Fibroblast of skin of scalp (primary cell): Measurements from ENCODE around the gene FAM117A.
"Not testable (repeated sequence)": the region's sequence is repeated elsewhere in the genome, so short reads cannot be mapped to it uniquely, and the experiment has no call there.

ENCODE experiments used
- DNase-seq: peaks from one replicate; pipeline ENCODE4 v3.0.0-alpha.2; 2013

FAM117A gene

DNA sequence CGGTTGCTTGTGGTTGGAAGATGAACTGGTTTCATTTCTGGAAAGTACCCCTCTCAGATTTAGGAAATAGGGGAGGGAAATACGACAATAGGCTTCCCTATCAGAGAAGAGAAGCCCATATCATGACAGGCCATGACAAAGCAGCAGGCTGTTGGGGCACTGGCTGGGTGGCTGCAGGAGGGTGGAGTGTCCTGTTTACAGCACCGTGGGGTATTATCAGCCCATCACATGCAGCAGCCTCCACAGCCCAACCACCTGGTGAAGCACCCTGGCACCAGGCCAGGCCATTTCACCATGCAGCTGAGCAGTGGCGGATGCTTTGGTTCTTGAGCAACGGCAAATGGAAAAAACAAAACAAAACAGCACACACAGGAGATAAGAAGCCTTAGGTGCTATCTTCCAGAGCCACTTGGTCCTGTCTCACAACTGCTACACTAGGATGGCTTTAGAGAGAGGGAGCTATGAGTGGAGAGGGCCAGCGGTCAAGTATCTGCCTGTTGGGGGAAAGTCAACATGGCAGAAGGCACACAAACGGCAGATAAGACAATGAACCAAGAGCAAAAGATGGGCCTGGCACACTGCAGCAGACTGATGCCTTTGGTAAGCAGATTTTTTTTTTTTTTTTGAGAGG, 24.2 kb downstream of the FAM117A start:
- DNase-seq: no peak

DNA sequence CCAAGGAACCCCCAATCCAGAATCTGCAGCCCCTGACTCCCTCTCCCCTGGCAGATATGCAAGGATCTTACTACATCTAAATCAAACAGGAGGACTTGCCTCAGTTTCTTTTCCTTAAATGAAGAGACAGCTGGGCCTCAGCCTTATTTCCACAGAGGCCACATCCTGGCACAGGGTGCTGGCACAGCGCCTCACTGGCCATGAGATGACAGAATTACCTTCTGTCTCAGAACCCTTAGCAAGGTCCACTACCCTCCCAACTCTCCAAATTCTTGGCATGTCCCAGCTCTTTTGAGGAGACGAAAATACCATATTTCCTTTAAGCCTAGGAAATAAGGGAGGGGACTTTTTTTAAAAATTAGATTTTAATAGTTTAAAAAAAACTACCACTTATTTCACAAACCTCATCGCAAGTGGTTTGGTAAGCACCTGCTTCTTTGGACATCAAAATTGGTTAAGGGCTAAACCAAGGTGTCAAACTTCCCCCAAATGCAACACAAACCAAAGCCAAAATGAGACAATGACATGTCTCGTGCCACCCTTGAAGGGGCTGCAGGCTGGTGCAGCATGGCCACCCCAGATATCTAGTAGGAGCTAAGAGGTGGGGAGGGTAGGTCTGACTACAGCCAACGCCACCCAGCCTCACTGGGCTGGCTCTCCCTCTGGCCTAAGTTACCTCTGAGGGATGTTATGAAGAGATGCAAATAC, 25.3 kb downstream of the FAM117A start:
- no peak for DNase-seq

DNA sequence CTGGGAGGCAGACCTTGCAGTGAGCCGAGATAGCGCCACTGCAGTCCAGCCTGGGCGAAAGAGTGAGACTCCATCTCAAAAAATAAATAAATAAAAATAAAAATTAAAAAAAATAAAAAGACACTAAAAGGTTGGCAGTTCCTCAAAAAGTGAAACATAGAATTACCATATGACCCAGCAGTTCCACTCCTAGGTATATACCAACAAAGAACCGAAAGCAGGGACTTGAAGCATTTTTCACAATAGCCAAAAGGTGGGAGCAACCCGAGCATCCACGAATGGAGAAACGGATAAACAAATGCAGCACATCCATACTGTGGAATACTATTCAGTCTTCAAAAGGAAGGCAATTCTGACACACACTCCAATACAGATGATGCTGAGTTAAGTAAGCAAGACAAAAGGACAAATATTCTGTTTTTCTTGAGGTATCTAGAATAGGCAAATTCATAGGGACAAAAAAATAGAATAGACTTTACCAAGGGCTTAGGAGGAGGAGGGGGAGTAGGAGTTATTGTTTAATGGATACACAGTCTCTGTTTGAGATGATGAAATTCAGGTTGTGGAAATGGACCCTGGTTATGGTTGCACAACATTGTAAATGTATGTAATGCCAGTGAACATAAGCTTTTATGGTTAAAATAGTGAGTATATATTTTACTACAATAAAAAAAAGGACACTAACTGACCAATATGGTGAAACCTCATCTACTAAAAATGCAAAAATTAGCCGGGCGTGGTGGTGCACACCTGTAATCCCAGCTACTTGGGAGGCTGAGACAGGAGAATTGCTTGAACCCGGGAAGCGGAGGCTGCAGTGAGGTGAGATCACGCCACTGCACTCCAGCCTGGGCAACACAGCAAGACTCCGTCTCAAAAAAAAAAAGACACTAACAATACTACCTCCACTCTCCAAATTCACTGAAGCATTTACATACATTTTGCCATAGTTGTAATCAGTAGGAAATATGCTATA, 29.1 kb downstream of the FAM117A start:
- no peak for DNase-seq

DNA sequence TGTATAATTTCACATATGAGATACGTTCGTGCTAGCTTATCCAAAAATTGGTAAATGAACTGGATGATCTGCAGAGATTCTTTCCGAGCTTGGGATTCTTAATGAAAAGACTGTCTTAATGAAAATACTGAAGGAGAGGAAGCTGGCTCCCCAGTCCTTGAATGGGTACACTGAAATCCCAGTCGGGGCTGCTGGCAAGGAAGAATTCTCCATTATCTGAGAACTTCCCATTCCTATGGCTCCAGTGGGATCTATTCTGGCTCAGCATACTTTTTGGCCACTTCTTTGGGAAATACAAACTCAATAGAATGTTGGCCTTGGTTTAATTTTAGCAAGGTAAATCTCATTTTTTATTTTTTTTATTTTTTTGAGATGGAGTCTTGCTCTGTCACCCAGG, 32.5 kb downstream of the FAM117A start:
- no peak for DNase-seq

DNA sequence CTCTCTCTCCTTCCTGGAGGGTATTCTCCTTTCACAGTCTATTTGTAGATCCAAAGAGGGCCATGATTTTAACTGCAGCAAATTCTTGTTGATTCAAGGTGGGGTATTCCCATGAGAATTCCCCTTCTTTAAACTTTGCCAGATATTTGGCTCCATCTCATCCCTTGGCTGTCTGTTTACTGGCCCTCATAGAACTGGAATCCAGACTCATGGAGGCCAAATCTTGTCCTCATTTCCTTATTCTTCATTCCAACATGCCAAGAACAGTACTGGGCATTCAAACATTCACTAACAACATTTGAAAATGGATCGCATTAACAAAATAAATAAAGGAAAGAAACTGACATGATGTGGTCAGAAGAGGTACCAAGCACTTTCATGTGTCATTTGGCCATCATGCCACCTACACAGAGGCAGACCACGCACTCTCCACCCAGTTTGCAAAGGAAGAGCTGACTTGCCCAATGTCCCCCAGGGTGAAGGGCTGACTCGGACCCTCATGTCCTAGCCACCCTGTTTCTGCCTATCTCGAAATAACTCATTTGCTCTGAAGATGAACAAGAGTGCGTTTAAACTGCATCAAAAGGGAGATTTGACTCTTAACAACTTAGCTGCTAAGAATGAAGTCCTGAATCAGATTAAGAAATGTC, 33.0 kb downstream of the FAM117A start:
- DNase-seq: no peak

DNA sequence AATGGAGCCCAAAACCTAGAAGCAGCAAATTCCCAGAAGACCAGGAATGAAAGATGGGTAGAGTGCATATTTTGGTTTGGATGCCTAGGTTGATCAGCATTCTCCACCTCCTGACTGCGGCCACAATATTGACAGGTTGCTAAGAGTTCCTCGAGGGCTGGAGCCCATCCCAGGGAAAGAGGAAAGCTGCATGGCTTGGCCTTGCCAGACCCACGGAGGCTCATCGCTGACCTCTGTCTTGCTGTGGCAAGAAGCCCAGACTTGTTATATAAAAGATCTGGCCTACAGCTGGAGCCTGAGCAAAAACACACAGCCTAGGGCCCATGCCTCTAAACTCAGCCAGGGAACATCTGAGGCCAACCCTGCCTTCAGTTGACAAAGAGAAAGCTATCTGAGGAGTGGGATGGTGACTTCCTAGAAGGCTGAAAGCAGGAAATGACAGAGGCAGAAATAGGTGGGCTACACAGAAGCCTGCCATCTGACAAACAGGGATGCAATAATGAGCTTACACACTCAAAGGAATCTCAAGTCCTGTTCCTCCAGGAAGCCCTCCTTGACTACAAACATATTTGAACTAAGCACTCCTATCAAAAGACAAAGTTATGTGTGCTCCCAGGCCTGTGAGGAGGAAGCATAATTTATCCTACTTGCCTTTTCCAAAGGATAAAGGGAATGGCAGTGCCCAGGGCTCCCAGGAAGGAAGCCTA, 33.7 kb downstream of the FAM117A start:
- no peak for DNase-seq

DNA sequence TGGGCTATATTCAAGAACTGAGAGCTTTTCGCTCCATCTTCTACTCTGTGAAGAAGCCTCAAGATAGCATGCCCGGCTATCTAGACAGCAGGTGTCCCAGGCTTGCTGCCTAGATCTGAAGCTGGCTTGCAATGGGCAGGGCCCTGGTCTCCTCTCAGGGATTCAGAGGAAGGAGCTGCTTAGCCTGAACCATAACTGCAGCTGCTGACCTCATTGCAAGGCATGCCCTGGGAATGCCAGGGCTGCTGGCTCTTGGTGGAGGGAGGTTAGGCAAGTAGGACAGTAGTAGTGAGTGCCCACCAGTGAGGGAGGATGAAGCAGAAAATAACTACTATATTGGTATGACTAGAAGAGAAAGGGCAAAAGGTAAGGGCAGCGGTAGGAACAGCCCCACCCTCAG, 34.9 kb downstream of the FAM117A start:
- no peak for DNase-seq

DNA sequence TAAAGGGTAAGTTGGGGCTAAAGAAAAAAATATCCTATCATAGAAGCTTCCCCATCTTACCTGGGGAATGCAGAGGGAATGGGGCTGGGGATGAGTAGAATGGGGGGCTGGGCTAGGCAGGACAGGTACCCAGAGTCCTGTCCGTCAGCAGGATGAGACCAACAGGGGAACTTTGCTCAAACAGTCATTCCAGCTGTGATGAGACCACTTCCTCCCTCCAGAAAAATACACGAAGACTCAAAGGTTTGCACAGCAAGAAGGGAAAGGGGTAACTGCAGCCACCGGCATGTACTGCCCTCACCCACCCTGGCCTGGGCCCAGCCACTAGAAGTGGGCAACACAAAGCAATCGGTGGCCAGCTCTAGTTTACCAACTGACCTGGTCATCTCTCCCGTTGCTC, 35.5 kb downstream of the FAM117A start:
- DNase-seq: no peak

DNA sequence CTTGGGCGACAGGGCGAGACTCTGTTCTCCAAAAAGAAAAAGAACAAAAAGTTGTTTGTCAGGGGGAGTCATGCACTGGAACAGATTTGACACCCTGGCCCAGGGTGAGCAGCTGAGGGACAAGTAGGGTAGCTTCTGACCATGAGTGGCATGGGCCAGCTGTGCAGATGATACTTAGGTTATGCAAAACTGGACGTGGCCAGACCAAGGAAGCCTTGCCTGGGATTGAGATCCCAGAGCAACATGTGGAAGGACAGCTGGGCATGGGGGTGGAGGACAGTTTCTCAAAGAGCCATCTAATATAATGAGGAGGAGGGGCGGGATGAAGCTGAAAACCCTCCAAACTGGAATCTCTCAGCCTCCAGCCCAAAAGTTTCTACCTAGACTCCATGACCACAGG, 36.6 kb downstream of the FAM117A start:
- no peak for DNase-seq

DNA sequence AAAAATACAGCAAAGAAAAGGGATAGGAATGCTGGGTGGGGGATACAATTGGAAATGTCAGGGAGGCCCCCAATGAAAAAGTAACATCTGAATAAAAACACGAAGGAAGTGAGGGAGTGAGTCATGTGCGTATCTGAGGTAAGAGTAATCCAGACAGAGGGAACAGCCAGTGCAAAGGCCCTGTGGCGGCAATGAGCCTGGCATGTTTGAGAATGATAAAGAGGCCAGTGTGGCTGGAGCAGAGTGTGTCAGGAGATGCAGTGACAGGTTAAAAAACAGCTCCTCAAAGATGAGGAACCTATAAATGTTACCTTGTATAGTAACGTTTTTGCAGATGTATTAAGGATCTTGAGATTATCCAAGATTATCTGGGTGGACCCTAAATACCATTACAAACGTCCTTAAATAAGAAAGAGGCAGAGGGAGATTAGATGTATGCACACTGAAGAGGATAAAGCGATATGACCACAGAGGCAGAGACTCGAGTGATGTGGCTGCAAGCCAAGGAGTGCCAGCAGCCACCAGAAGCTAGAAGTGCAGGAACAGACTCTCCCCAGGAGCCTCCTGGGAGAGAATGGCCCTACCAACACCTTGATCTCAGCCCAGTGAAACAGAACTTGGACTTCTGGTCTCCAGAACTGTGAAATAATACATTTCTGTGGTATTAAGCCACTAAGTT, 38.3 kb downstream of the FAM117A start:
- DNase-seq: no peak

DNA sequence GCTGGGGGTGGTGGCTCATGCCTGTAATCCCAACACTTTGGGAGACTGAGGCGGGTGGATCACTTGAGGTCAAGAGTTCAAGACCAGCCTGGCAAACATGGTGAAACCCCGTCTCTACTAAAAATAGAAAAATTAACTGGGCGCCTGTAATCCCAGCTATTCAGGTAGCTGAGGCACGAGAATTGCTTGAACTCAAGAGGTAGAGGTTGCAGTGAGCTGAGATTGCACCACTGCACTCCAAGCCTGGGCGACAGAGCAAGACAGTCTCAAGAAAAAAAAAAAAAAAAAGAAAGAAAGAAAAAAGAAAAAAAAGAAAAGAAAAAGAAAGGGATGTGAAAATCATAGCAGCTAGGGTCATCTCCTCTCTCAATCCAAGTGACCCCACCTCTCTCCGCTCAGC, 39.4 kb downstream of the FAM117A start:
- DNase-seq: not testable (repeated sequence)

DNA sequence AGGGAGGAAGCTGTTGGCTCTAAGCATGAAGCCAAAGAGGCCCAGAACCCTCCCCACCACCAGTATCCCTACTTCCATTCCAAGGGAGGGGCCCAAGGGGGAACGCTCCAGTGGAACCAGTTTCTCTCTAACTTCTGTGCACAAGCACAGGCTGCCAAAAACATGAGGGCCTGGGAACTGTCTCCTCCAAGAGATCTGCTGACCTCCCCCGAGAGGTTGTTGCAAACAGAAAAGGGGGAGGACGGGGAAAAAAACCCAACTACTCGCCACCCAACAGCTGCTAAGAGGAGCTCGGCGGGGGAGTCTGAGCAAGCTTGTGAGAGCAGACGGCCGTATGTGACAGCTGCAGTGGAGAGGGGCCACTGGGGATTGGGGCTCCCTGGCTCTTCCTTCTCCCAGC, 40.5 kb downstream of the FAM117A start:
- no peak for DNase-seq

DNA sequence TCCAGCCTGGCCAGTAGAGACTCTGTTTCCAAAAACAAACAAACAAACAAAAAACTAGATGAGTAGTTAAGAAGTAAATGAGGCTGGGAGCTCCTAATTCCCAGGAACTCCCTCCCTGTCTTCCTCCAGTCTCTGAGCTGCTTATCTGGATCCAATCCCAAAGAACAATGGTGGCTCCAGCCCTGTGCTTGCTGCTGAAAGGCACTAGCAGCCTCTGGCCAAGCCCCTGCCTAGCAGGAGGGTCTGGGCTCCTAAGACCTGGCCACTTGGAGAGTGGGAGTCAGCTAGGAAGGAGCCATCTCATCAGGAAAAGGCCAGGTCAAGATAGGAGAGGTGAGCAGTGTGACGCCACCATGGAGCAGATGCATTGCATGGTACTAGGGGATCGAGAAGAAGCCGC, 41.9 kb downstream of the FAM117A start:
- DNase-seq: no peak

DNA sequence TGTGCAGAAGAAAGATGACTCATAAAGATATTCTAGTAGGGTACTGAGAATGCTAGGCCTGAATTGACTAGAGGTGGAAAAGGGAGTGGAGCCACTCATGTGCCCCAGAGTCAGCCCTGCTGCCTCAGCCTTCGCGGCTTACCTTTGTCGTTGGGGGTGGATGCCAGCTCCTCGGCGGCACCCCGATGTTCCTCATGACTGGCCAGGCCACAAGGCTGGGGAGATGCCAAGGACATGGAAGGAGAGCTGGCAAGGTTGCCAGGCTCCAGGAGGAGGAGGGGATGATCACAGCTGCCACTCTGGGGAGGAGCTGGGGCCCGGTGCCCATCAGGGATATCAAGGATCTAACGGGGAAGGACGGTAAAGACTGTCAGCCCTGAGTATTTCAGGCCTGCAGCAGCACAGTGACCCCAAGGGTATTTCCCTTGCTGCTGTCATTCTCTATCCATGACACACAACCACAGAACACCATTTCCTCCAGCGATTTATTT, 46.5 kb downstream of the FAM117A start:
- DNase-seq: no peak

DNA sequence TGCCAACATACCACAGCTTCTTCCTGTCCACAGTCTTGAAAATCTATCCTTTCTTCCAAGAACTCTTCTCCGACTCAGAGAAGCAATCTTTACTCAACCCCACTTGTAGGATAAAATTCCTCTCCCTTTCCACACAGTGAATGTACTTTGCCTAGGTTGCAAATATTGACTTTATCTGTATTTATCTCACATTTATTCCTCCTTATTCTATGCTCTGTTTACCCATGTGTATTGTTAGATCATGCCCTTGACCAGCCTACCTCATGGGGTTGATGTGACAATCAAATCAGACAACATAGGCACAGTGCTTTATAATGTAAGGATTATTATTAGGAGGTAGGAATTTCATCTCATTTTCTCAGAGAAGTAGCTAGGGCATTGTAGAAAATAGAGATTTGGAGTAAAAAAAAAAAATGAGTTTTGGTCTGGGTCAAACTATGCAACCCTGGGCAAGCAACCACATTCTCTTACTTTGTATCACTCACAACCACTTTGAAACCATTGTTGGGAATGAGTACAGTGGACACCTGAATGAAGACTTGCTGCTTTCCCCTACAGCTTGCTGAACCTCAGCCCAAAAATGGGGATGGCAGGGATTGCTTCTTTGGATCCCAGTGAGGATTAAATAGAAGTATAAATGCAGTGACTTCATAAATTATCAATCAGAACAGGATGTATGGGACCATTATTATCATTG, 47.1 kb downstream of the FAM117A start:
- no peak for DNase-seq

DNA sequence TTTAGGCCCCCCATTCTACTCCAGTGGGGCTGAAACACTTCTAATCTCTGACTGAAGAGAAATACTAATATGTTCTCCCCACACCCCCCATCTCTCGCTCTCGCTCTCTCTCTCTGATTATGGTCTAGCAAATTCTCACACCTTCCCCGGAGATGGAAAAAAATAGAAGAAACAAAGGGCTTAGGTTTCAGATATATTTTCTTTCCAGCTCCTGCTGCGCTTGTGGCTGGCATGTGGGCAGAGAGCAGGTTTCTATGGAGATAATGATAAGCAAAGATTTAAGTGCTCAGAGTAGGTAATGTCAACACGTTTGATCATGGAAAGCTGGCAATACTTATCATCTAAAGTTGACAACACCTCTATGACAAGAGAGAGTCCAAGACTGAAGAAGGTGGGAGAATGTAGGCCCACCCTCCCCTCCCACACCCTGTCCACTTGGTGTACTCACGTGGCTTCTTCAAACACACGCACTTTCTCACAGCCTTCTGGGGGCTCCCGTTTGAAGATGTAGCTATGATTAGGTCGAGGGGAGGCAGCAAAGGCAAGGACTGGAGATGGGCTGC, 48.1 kb downstream of the FAM117A start:
- no peak for DNase-seq

DNA sequence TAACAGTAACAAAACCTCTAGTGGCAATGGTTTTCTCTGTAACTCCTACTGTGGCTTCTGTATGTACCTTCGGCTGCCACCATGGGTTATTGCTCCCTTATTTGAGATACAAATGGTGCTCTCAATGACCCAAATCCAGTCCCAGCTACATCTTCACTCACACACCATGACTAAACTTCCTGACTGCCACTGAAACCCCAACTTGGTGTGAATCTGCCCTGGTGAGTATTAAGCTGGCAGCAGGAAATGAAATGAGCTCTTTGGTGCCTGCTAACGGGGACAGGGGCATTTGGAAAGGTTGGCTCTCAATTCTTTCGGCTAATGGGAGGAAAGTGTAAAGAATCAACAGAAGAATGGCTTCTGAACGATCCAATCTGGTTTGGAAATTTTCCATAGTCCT, 48.7 kb downstream of the FAM117A start:
- DNase-seq: no peak

DNA sequence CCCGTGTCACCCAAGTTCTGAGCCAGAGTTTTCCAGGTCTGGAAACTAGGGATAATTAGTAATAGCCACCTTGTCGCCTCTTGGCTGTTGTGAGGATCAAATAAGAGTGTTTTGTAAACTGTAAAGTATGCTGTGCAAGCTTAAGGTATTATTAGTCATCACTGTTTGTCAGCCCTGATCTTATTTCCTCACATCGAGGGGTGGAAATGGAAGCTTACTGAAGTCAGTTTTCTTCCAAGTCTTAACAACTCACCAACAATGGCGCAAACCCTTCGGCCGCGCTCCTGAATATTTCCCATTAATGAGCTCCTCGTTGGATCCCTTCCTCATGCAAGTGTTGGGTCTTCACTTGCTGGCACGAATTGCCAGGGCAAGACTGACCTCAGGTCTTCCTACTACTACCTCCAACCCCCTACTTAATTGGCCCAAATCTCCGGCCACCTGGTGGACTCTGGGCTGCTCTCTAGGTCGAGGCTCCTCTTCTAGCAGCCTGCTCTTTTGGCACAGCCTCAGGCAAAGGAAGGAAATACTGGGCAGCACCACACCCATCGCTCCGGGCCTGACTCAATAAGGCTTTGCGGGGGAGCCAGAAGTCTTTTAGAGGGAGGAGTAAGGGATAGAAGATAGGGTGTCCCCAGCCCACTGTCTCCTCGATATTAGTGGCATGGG, 55.3 kb downstream of the FAM117A start:
- DNase-seq: no peak

DNA sequence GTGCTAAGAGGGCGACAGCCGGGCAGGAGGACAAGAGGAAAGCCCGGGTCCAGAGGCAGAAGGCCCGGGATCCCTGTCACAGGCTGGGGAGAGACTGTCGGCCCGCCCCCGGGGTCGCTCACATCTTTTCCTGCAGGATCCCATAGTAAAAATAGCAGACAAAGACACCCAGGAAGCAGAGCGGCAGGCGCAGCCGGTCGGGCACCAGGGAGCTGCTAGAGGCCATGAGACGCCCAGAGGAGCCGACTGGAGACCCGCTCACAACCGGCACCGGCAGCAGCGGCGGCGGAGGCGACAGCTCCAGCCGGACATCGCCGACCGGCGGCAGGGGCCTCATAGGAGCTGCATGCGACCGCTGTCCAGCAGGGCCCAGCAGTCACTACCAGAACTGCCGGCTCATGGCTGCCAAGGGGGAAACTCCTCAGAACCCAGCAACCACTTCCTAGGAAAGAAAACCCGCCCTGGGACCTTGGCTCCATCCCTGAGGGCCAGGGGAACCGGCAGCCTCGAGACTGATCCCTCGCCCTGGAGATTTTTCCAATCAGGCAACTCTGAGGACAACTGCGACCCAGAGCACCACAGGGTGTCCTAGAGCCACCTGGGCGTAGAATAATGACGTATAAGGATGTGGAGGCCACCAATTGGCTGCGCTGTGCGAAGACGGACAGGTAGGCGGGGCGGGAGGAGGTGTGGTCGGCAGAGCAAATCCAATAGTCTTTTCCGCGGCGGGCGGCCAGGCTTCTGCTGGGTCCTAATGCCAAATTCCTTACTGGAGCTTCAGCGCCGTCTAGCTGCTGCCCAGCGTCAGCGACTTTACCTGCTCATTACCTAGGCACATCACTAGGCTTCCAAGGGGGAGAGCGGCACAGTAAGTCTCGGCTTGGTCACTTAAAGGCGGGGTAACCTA, 56.1 kb downstream of the FAM117A start, which contains the start of gene SLC35B1:
TSS of gene SLC35B1 (minus strand) at position 357 of the 907 bp plus-strand sequence. CDS start at position 226, 131 bp downstream.
- peak; percentile 99 for DNase-seq
